WERI-Rb-1 (cell line): ENCODE data around the gene DEFB132.

Experiments
- DNase-seq: peaks from one replicate; pipeline ENCODE4 v3.0.0-alpha.2; 2020
- H3K27ac ChIP-seq: fragments of 250-450 bp; sonication (Bioruptor Pico); 2 replicates; pipeline ENCODE4 v1.5.1; 2020; ENCODE audit warnings: mild to moderate bottlenecking, moderate library complexity
- H3K27me3 ChIP-seq: fragments of 250-450 bp; sonication (Bioruptor Pico); 2 replicates; pipeline ENCODE4 v1.5.1; 2021; ENCODE audit warnings: mild to moderate bottlenecking, low read depth, moderate library complexity; ENCODE audit not compliant: insufficient read depth, severe bottlenecking
- H3K36me3 ChIP-seq: fragments of 250-450 bp; sonication (Bioruptor Pico); 2 replicates; pipeline ENCODE4 v1.5.1; 2020; ENCODE audit warnings: mild to moderate bottlenecking, moderate library complexity
- H3K4me3 ChIP-seq: 2 replicates; pipeline ENCODE4 v1.5.1; 2011; ENCODE audit warnings: low read depth, mild to moderate bottlenecking, control low read depth, low read length
- H3K9me3 ChIP-seq: fragments of 250-450 bp; sonication (Bioruptor Pico); 2 replicates; pipeline ENCODE4 v1.5.1; 2021; ENCODE audit warnings: mild to moderate bottlenecking, moderate library complexity; ENCODE audit not compliant: severe bottlenecking
- CTCF ChIP-seq: IDR thresholded peaks from 2 replicates; pipeline ENCODE4 v1.5.1; 2011; ENCODE audit warnings: low read depth, mild to moderate bottlenecking, control low read depth, inconsistent platforms, low read length

The DEFB132 gene

GRCh38 chr20:295804-296203 lies 38.3 kb downstream of the DEFB132 start:
- DNase-seq: no peak
- H3K9me3 ChIP-seq: no peaks in the 10 kb centered on the region
- H3K27ac ChIP-seq: no peak overlapping the region
- no peak overlapping the region for H3K4me3 ChIP-seq
- no peak for TF ChIP-seq CTCF
- peaks cover 19% of the 10 kb centered on the region for H3K36me3 ChIP-seq
- H3K27me3 ChIP-seq: no peaks in the 10 kb centered on the region

- H3K36me3 ChIP-seq: peaks cover 19% of the 10 kb centered on the region
- H3K4me3 ChIP-seq: peak within 1 kb of the TSS; percentile 65
- H3K27ac ChIP-seq: peak within 1 kb of the TSS; percentile 96
- DNase-seq: peak; percentile 87
- no peak for TF ChIP-seq CTCF
- no peaks in the 10 kb centered on the region for H3K9me3 ChIP-seq
- H3K27me3 ChIP-seq: no peaks in the 10 kb centered on the region
These were observed 39.8 kb downstream of the DEFB132 start, which contains the start of gene ZCCHC3 for GRCh38 chr20:297098-297924. TSS of gene ZCCHC3 (plus strand) at chr20:297570. CDS start at chr20:297587, 17 bp downstream.

- peak overlapping the region; percentile 65 for H3K4me3 ChIP-seq
- DNase-seq: peak; percentile 49
- peak overlapping the region; percentile 96 for H3K27ac ChIP-seq
- H3K27me3 ChIP-seq: no peaks in the 10 kb centered on the region
- H3K36me3 ChIP-seq: peaks cover 19% of the 10 kb centered on the region
- no peaks in the 10 kb centered on the region for H3K9me3 ChIP-seq
- TF ChIP-seq CTCF: no peak
These were observed 40.6 kb downstream of the DEFB132 start for GRCh38 chr20:297925-298775.

- DNase-seq: no peak
- no peaks in the 10 kb centered on the region for H3K9me3 ChIP-seq
- H3K27ac ChIP-seq: peak overlapping the region; percentile 96
- H3K27me3 ChIP-seq: no peaks in the 10 kb centered on the region
- H3K36me3 ChIP-seq: peaks cover 19% of the 10 kb centered on the region
- no peak for TF ChIP-seq CTCF
- H3K4me3 ChIP-seq: peak overlapping the region; percentile 65
These were observed 41.4 kb downstream of the DEFB132 start for GRCh38 chr20:298776-299391.

GRCh38 chr20:300345-300990 lies 42.9 kb downstream of the DEFB132 start:
- DNase-seq: no peak
- Histone ChIP-seq H3K27me3 (no peaks in the 10 kb centered on the region), H3K9me3 (no peaks in the 10 kb centered on the region), H3K27ac (peak overlapping the region; percentile 59), H3K4me3 (no peak overlapping the region), H3K36me3 (peaks cover 19% of the 10 kb centered on the region)
- no peak for TF ChIP-seq CTCF
